Measurements from ENCODE around the gene FRY.

FRY gene

DNA sequence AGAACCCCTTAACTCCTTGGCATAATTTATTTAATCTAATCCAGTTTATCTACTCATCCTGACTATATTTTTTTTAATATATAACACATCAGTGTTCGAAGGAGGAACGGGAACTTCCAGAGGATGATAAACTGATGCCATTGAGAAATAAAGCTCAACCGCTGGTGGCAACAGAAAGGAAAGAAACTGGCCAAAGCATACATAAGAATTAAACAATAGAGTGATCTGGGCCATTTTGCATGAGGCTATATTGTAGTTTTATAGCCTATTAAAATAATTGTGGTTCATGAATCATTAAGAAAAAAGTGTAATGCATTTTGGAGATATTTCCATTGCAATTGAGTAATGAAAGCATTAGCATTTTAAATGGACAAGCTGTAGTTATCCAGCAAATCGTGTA, 94.2 kb downstream of the FRY start:
- no peak overlapping the region for H3K4me3 ChIP-seq
- H3K9me3 ChIP-seq (ENCODE audit: low read depth, low read length): 0 out of 2 replicates have a peak, but pooled peaks cover 3% of the 10 kb centered on the region
- no peaks in the 10 kb centered on the region for H3K36me3 ChIP-seq (ENCODE audit: insufficient read depth, low read length)
- H3K9ac ChIP-seq (ENCODE audit: insufficient read length): no peak overlapping the region
- no peak for DNase-seq (ENCODE audit: low read depth, low spot score)
- TF ChIP-seq POLR2AphosphoS5 (IDR thresholded peaks at IDR 0.05; ENCODE audit: borderline replicate concordance, low read depth, low read length): no peak
- TF ChIP-seq EZH2 (IDR thresholded peaks at IDR 0.05): no peak
- no peak for TF ChIP-seq FOXP2 (optimal IDR thresholded peaks at IDR 0.05; ENCODE audit: control extremely low read depth, extremely low read length, insufficient read depth)
- H3K27ac ChIP-seq: no peak overlapping the region

DNA sequence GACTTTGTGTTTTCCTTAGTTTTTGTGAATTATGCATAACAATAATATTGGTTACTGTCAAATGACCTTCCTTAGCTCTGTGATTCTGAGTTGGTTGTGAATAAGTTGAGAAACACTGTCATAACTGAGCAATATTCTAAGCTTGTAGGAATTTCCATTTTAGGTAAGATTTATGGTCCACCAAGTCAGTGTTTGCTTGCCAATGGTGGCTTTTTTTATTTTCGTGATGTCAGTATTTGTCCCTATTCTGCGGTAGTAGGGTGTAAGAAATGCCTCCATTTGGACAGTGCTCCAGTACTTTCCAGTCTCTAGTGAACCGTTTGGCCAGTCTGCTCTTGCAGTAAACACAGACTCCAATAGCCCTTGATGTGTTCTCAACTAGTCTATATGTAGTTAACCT, 94.7 kb downstream of the FRY start:
- Histone ChIP-seq H3K9ac (ENCODE audit: insufficient read length) (no peak overlapping the region), H3K9me3 (ENCODE audit: low read depth, low read length) (0 out of 2 replicates have a peak, but pooled peaks cover 3% of the 10 kb centered on the region), H3K27ac (no peak overlapping the region), H3K36me3 (ENCODE audit: insufficient read depth, low read length) (no peaks in the 10 kb centered on the region), H3K4me3 (no peak overlapping the region)
- DNase-seq (ENCODE audit: low read depth, low spot score): no peak
- TF ChIP-seq POLR2AphosphoS5 (IDR thresholded peaks at IDR 0.05; ENCODE audit: borderline replicate concordance, low read depth, low read length) (no peak), FOXP2 (optimal IDR thresholded peaks at IDR 0.05; ENCODE audit: control extremely low read depth, extremely low read length, insufficient read depth) (no peak), EZH2 (IDR thresholded peaks at IDR 0.05) (no peak)

DNA sequence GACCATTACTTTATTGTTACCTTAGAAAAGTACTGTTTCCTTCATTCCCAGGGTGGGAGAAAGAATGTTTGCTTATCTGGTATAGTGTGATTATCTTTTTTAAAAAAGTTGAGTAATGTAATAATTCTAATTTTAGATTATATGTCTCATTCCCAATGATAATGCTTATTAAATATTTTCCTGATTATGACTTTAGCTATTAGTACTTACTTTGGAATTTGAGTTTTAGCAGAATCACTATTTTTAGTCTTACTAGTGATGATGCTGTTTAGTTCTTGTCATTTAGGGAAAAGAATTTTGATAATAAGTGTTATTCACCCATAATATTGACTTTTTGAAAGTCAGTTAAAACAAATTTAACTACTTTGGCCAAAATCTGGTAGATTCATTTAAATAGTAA, 95.2 kb downstream of the FRY start:
- Histone ChIP-seq H3K9ac (ENCODE audit: insufficient read length) (no peak overlapping the region), H3K27ac (no peak overlapping the region), H3K4me3 (no peak overlapping the region), H3K9me3 (ENCODE audit: low read depth, low read length) (0 out of 2 replicates have a peak, but pooled peaks cover 3% of the 10 kb centered on the region), H3K36me3 (ENCODE audit: insufficient read depth, low read length) (no peaks in the 10 kb centered on the region)
- TF ChIP-seq EZH2 (IDR thresholded peaks at IDR 0.05): no peak
- no peak for TF ChIP-seq POLR2AphosphoS5 (IDR thresholded peaks at IDR 0.05; ENCODE audit: borderline replicate concordance, low read depth, low read length)
- TF ChIP-seq FOXP2 (optimal IDR thresholded peaks at IDR 0.05; ENCODE audit: control extremely low read depth, extremely low read length, insufficient read depth): no peak
- no peak for DNase-seq (ENCODE audit: low read depth, low spot score)

DNA sequence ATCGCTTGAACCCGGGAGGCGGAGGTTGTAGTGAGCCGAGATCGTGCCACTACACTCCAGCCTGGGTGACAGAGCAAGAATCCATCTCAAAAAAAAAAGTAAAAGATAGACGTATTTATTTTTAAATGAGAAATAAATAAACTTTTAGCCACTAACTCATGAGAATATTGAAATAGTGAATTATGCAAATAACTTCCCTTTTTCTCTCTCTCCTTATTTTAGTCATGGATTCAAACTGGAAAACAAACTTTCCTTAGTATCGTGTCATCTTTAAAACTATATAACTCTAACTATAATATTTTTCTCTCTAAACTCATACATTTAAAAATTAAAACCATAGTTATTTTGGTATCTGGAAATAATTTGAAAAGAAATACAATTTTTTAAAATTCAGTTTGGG, 96.1 kb downstream of the FRY start:
- Histone ChIP-seq H3K9me3 (ENCODE audit: low read depth, low read length) (0 out of 2 replicates have a peak, but pooled peaks cover 3% of the 10 kb centered on the region), H3K27ac (no peak overlapping the region), H3K36me3 (ENCODE audit: insufficient read depth, low read length) (no peaks in the 10 kb centered on the region), H3K4me3 (no peak overlapping the region), H3K9ac (ENCODE audit: insufficient read length) (no peak overlapping the region)
- TF ChIP-seq POLR2AphosphoS5 (IDR thresholded peaks at IDR 0.05; ENCODE audit: borderline replicate concordance, low read depth, low read length) (no peak), EZH2 (IDR thresholded peaks at IDR 0.05) (no peak), FOXP2 (optimal IDR thresholded peaks at IDR 0.05; ENCODE audit: control extremely low read depth, extremely low read length, insufficient read depth) (no peak)
- DNase-seq (ENCODE audit: low read depth, low spot score): no peak

DNA sequence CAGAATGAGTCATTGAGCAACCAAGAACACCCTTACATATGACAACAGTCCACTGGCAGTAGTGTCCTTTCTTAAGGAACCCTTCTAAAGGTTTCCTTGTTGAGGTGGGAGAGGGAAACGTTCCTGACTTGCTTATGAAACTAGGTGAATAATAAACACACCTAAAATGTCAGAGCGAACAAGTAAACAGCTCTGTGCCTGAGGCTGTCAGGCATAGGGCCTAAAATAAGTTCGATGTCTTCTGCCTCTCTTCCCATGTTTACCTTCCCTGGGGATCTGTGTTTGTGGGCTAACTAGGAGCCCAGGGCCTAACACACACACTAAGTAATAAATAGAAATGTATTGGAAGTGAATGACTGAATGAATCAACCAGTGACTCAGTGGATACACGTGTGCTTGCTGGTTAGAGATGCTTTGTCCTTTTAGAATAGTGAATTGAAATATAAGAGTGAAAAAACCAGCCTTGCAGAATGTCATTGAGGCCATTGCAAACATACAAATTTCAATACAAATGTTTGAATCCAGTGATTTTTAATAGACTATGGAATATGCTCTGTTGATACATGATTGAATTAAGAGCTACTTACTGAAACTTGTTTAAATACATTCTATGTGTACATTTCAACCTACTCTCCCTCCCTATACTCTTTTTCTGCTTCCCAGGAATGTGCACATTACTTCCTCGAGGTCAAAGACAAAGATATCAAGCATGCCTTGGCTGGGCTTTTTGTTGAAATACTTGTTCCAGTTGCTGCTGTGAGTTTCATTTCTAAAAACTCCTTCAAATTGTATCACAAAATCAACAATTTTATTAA, 102.9 kb downstream of the FRY start:
- TF ChIP-seq FOXP2 (optimal IDR thresholded peaks at IDR 0.05; ENCODE audit: control extremely low read depth, extremely low read length, insufficient read depth) (no peak), EZH2 (IDR thresholded peaks at IDR 0.05) (no peak), POLR2AphosphoS5 (IDR thresholded peaks at IDR 0.05; ENCODE audit: borderline replicate concordance, low read depth, low read length) (no peak)
- Histone ChIP-seq H3K27ac (no peak overlapping the region), H3K9ac (ENCODE audit: insufficient read length) (no peak overlapping the region), H3K9me3 (ENCODE audit: low read depth, low read length) (no peaks in the 10 kb centered on the region), H3K36me3 (ENCODE audit: insufficient read depth, low read length) (no peaks in the 10 kb centered on the region), H3K4me3 (no peak overlapping the region)
- no peak for DNase-seq (ENCODE audit: low read depth, low spot score)

DNA sequence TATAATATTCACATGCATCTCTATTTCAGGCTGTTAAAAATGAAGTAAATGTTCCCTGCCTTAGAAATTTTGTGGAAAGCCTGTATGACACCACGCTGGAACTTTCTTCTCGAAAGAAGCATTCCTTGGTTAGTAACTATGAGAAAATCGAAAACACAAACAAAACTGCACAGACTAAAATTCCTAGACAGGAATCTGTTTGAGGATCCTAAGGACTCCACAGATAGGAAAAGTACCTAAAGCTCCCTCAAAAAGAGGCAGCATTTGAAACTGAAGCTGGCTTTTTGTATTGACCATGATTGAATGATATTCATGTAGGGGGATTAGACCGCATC, 103.4 kb downstream of the FRY start:
- Histone ChIP-seq H3K9ac (ENCODE audit: insufficient read length) (no peak overlapping the region), H3K4me3 (no peak overlapping the region), H3K27ac (no peak overlapping the region), H3K36me3 (ENCODE audit: insufficient read depth, low read length) (no peaks in the 10 kb centered on the region), H3K9me3 (ENCODE audit: low read depth, low read length) (no peaks in the 10 kb centered on the region)
- TF ChIP-seq EZH2 (IDR thresholded peaks at IDR 0.05): no peak
- no peak for TF ChIP-seq POLR2AphosphoS5 (IDR thresholded peaks at IDR 0.05; ENCODE audit: borderline replicate concordance, low read depth, low read length)
- no peak for TF ChIP-seq FOXP2 (optimal IDR thresholded peaks at IDR 0.05; ENCODE audit: control extremely low read depth, extremely low read length, insufficient read depth)
- DNase-seq (ENCODE audit: low read depth, low spot score): no peak

DNA sequence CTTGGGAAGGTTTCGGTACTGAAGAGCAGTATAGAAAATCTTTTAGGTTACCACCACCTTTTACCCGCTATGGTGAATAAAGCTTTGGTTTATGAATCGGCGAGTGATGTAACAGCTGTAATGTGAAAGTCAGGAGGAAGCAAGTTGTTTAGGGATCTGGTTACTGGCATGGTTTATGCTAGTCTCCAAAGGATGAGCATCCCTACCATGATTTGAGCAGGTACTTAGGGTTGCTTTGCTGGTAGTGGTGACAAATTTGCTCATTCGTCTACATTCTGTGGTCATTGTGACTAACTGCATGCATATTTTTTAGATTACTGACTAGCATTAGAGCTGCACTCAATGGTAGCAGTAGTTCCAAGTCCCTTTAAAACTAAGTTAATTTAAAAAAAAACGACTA, 104.1 kb downstream of the FRY start:
- Histone ChIP-seq H3K9ac (ENCODE audit: insufficient read length) (no peak overlapping the region), H3K9me3 (ENCODE audit: low read depth, low read length) (no peaks in the 10 kb centered on the region), H3K36me3 (ENCODE audit: insufficient read depth, low read length) (no peaks in the 10 kb centered on the region), H3K4me3 (no peak overlapping the region), H3K27ac (no peak overlapping the region)
- no peak for TF ChIP-seq EZH2 (IDR thresholded peaks at IDR 0.05)
- no peak for TF ChIP-seq POLR2AphosphoS5 (IDR thresholded peaks at IDR 0.05; ENCODE audit: borderline replicate concordance, low read depth, low read length)
- no peak for TF ChIP-seq FOXP2 (optimal IDR thresholded peaks at IDR 0.05; ENCODE audit: control extremely low read depth, extremely low read length, insufficient read depth)
- DNase-seq (ENCODE audit: low read depth, low spot score): no peak

DNA sequence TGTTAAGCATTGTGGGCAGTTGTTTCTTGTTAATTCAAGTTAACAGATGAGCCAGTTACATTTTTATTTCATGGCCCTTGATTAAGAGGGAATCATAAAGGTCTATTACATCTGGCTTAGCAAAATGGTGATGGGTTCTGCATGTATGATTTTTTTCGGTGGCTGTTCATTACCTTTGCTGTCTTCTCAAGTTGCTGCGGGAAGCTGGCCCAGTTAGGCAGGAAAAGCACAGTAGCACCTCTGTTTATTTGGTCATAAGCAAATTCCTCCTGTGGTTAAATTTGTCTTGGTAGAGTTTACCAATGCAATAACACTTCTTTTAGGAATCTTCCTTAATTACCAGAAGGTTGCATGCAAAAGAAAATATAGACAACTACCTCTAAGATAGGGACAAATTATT, 104.5 kb downstream of the FRY start:
- no peaks in the 10 kb centered on the region for H3K9me3 ChIP-seq (ENCODE audit: low read depth, low read length)
- no peaks in the 10 kb centered on the region for H3K36me3 ChIP-seq (ENCODE audit: insufficient read depth, low read length)
- DNase-seq (ENCODE audit: low read depth, low spot score): no peak
- no peak for TF ChIP-seq FOXP2 (optimal IDR thresholded peaks at IDR 0.05; ENCODE audit: control extremely low read depth, extremely low read length, insufficient read depth)
- no peak overlapping the region for H3K27ac ChIP-seq
- no peak overlapping the region for H3K9ac ChIP-seq (ENCODE audit: insufficient read length)
- no peak overlapping the region for H3K4me3 ChIP-seq

DNA sequence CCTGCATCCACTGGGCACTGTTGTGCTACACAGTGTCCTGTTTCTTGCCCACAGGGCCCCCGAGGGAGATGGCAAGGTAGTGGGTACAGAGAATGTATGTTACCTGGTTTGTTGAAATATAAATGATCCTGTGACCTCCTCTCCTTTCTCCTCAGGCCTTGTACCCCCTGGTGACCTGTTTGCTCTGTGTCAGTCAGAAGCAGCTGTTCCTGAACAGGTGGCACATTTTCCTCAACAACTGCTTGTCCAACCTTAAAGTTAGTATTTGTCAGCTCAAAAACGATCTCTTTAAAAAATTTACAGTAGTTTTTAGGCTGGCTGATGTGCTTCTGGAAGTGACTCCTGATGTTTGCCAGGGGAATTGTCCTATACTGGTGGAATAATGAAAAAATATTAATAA, 105.1 kb downstream of the FRY start:
- TF ChIP-seq FOXP2 (optimal IDR thresholded peaks at IDR 0.05; ENCODE audit: control extremely low read depth, extremely low read length, insufficient read depth) (no peak), EZH2 (IDR thresholded peaks at IDR 0.05) (no peak), POLR2AphosphoS5 (IDR thresholded peaks at IDR 0.05; ENCODE audit: borderline replicate concordance, low read depth, low read length) (no peak)
- no peak overlapping the region for H3K9ac ChIP-seq (ENCODE audit: insufficient read length)
- DNase-seq (ENCODE audit: low read depth, low spot score): no peak
- H3K9me3 ChIP-seq (ENCODE audit: low read depth, low read length): no peaks in the 10 kb centered on the region
- no peak overlapping the region for H3K4me3 ChIP-seq
- H3K36me3 ChIP-seq (ENCODE audit: insufficient read depth, low read length): no peaks in the 10 kb centered on the region
- no peak overlapping the region for H3K27ac ChIP-seq
